Panc1 (cell line): ENCODE results near the gene HIGD1A. TPM values are rescaled to one million over a fixed set of nuclear protein-coding genes. Genes with fewer than 3 reads are reported as not detected.

ENCODE experiments used
- ATAC-seq: fragments of 200-7000 bp; cut with Tn5 transposase; 2 replicates; pipeline ENCODE4 v1.9.1; 2020; ENCODE audit warnings: mild to moderate bottlenecking, moderate library complexity
- BruUV-seq: library from RNA; stranded (reverse); fragments of 400-500 nt; replicated peaks from 2 replicates; lab custom pipeline; 2021; lab: Mats Ljungman, UMichigan
- CTCF ChIA-PET: fragments of 300-600 bp; sonication (Branson Sonifier 250); formaldehyde crosslinking; loops from one replicate; lab custom pipeline; 2022; ENCODE audit warnings: antibody characterized with exemption; lab: Charles Lee
- POLR2A ChIA-PET: fragments of 300-600 bp; sonication (Branson Sonifier 250); formaldehyde crosslinking; loops from one replicate; lab custom pipeline; 2022; ENCODE audit warnings: antibody characterized with exemption; lab: Charles Lee
- DNase-seq: peaks from one replicate; pipeline ENCODE4 v3.0.0-alpha.2; 2010; ENCODE audit warnings: low read depth, low spot score
- H3K27ac ChIP-seq: 2 replicates; pipeline ENCODE4 v1.5.1; 2011; ENCODE audit warnings: mild to moderate bottlenecking, low read length, inconsistent platforms
- H3K27me3 ChIP-seq: fragments of 200-500 bp; sonication (Bioruptor generic); 2 replicates; pipeline ENCODE4 v1.6.0; 2014; ENCODE audit warnings: low read length, inconsistent platforms; ENCODE audit not compliant: control insufficient read depth, insufficient read depth
- H3K36me3 ChIP-seq: fragments of 200-500 bp; sonication (Bioruptor generic); 2 replicates; pipeline ENCODE4 v1.5.1; 2014; ENCODE audit warnings: inconsistent platforms, mild to moderate bottlenecking, low read length, moderate library complexity; ENCODE audit not compliant: control insufficient read depth, insufficient read depth
- H3K4me1 ChIP-seq: 2 replicates; pipeline ENCODE4 v1.5.1; 2011; ENCODE audit warnings: inconsistent platforms, mild to moderate bottlenecking, low read length, moderate library complexity; ENCODE audit not compliant: control insufficient read depth, insufficient read depth
- H3K4me3 ChIP-seq, 2 experiments: 2 replicates each; pipeline ENCODE4 v1.5.1; 2011 to 2012; ENCODE audit warnings: low read depth in 2 of 2, low read length in 2 of 2, mild to moderate bottlenecking in 2 of 2, inconsistent platforms in 1 of 2, moderate library complexity in 1 of 2
- H3K9me3 ChIP-seq: fragments of 200-500 bp; sonication (Bioruptor generic); 2 replicates; pipeline ENCODE4 v1.5.1; 2014; ENCODE audit warnings: low read depth, mild to moderate bottlenecking, inconsistent platforms, low read length, moderate library complexity; ENCODE audit not compliant: control insufficient read depth, insufficient read depth
- POLR2AphosphoS5 ChIP-seq: IDR thresholded peaks from 2 replicates; pipeline ENCODE4 v1.6.1; 2012; ENCODE audit warnings: mild to moderate bottlenecking, low read depth, low read length, moderate library complexity
- SIN3A ChIP-seq: IDR thresholded peaks from 2 replicates; pipeline ENCODE4 v1.6.1; 2012; ENCODE audit warnings: low read depth, mild to moderate bottlenecking, low read length, moderate library complexity, borderline replicate concordance; ENCODE audit not compliant: insufficient read depth
- TCF7L2 ChIP-seq: IDR thresholded peaks from 2 replicates; pipeline ENCODE4 v1.6.1; 2011; ENCODE audit warnings: mild to moderate bottlenecking, low read depth, low read length, inconsistent platforms
- in situ Hi-C: cut with HindIII; loops from 2 replicates; pipeline ENCODE4 v1.10.0; 2016; ENCODE audit warnings: low sequenced_read_pairs, low pct_unique_long_range_greater_than_20kb
- intact Hi-C: fragments of 100-400 bp; cut with micrococcal nuclease; formaldehyde crosslinking; loops from one replicate; pipeline ENCODE4 v1.10.0; 2022; ENCODE audit not compliant: unreplicated experiment
- total RNA-seq: library from RNA; stranded (reverse); gene quantifications from one replicate; pipeline ENCODE4 v1.2.1, GENCODE V29; 2021; ENCODE audit not compliant: unreplicated experiment
- TF ChIP-seq, protein P1 (sequence below): fragments of 450-650 bp; IDR thresholded peaks from 2 replicates; pipeline ENCODE4 v1.5.1; 2017; ENCODE audit warnings: mild to moderate bottlenecking
- TF ChIP-seq, protein P2 (sequence below), 2 experiments: IDR thresholded peaks; 2 replicates each; pipeline ENCODE4 v1.6.1; 2011 to 2012; ENCODE audit warnings: low read depth in 2 of 2, control low read depth in 1 of 2, low read length in 1 of 2, mild to moderate bottlenecking in 1 of 2, moderate library complexity in 1 of 2; ENCODE audit not compliant: insufficient read depth in 1 of 2

The HIGD1A gene
- total RNA-seq, 1 experiment from 2014 or later, result 74.6 TPM

DNA sequence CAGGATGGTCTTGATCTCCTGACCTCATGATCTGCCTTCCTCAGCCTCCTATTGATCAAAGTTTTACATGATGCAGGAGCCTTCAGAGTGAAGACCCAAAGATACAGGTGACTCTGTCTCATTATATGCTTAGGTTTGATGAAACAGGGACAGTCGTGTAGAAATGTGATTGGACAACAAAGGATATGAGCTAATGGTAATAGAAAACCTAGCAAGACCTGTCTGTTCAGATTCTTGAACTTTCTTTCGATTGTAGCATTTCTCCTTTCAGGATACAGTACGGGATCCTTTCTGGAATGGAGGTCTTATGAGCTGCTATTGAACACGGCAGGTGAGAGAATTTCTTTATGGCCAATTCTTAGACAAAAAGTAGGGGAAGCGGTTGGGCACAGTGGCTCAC lies 4.9 kb upstream of the HIGD1A start, which contains the start of gene ACKR2:
Gene ACKR2, plus strand, starts transcription at position 244 of the 400 bp plus-strand sequence. CDS start 55,058 bp downstream, outside the sequence.
- CTCF ChIA-PET, result no interaction called here
- ATAC-seq, result no peak
- Histone ChIP-seq H3K9me3 (no peaks in the 10 kb centered on the region), H3K27me3 (no peaks in the 10 kb centered on the region; the same call in 1 of the 2 replicates), H3K4me3 (no peak within 1 kb of the TSS), H3K36me3 (no peaks in the 10 kb centered on the region; the same call in 1 of the 2 replicates), H3K4me1 (no peaks in the 10 kb centered on the region; the same call in 1 of the 2 replicates), H3K27ac (no peak within 1 kb of the TSS)
- in situ Hi-C loops, result no loop called here
- TF ChIP-seq, protein P1, sequence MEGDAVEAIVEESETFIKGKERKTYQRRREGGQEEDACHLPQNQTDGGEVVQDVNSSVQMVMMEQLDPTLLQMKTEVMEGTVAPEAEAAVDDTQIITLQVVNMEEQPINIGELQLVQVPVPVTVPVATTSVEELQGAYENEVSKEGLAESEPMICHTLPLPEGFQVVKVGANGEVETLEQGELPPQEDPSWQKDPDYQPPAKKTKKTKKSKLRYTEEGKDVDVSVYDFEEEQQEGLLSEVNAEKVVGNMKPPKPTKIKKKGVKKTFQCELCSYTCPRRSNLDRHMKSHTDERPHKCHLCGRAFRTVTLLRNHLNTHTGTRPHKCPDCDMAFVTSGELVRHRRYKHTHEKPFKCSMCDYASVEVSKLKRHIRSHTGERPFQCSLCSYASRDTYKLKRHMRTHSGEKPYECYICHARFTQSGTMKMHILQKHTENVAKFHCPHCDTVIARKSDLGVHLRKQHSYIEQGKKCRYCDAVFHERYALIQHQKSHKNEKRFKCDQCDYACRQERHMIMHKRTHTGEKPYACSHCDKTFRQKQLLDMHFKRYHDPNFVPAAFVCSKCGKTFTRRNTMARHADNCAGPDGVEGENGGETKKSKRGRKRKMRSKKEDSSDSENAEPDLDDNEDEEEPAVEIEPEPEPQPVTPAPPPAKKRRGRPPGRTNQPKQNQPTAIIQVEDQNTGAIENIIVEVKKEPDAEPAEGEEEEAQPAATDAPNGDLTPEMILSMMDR, result no peak
- TF ChIP-seq SIN3A (no peak), TCF7L2 (no peak)
- TF ChIP-seq, protein P2, sequence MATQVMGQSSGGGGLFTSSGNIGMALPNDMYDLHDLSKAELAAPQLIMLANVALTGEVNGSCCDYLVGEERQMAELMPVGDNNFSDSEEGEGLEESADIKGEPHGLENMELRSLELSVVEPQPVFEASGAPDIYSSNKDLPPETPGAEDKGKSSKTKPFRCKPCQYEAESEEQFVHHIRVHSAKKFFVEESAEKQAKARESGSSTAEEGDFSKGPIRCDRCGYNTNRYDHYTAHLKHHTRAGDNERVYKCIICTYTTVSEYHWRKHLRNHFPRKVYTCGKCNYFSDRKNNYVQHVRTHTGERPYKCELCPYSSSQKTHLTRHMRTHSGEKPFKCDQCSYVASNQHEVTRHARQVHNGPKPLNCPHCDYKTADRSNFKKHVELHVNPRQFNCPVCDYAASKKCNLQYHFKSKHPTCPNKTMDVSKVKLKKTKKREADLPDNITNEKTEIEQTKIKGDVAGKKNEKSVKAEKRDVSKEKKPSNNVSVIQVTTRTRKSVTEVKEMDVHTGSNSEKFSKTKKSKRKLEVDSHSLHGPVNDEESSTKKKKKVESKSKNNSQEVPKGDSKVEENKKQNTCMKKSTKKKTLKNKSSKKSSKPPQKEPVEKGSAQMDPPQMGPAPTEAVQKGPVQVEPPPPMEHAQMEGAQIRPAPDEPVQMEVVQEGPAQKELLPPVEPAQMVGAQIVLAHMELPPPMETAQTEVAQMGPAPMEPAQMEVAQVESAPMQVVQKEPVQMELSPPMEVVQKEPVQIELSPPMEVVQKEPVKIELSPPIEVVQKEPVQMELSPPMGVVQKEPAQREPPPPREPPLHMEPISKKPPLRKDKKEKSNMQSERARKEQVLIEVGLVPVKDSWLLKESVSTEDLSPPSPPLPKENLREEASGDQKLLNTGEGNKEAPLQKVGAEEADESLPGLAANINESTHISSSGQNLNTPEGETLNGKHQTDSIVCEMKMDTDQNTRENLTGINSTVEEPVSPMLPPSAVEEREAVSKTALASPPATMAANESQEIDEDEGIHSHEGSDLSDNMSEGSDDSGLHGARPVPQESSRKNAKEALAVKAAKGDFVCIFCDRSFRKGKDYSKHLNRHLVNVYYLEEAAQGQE (IDR thresholded peaks at IDR 0.05; ENCODE audit: insufficient read depth in 1 of 2, low read depth in 2 of 2, low read length in 1 of 2), result no peak
- intact Hi-C loops, result no loop called here
- DNase-seq, result no peak
- POLR2A ChIA-PET, result no interaction called here
- BruUV-seq, result no TSS peak

DNA sequence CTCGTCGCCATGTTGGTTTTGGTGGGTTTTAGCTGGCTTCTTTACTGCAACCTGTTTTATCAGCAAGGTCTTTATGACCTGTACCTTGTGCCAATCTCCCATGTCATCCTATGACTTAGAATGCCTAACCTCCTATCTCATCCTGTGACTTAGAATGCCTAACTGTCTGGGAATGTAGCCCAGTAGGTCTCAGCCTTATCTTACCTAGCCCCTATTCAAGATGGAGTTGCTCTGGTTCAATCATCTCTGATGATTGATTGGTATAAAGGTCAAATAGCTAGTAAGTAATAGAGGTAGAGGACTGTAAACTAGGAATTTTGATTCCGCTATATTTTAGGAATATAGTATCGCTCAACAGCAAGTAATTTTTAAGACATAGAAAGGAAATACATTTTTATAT lies 3.6 kb upstream of the HIGD1A start:
- POLR2A ChIA-PET, result no interaction called here
- intact Hi-C loops, result no loop called here
- no peaks in the 10 kb centered on the region; the same call in 1 of the 2 replicates for H3K27me3 ChIP-seq
- no peaks in the 10 kb centered on the region; the same call in 1 of the 2 replicates for H3K4me1 ChIP-seq
- ATAC-seq (no peak), DNase-seq (no peak)
- TF ChIP-seq, protein P2 (IDR thresholded peaks at IDR 0.05; ENCODE audit: insufficient read depth in 1 of 2, low read depth in 2 of 2, low read length in 1 of 2), result no peak
- TF ChIP-seq, protein P1, result no peak
- TF ChIP-seq SIN3A (no peak), TCF7L2 (no peak), POLR2AphosphoS5 (no peak)
- no peak overlapping the region for H3K4me3 ChIP-seq
- H3K27ac ChIP-seq, result no peak overlapping the region
- CTCF ChIA-PET, result interaction anchor here (0.5 kb wide), 1 partner anchor 783 kb away, joined by 3 read pairs; no protein-coding TSS in a partner anchor
- BruUV-seq, result no TSS peak
- in situ Hi-C loops, result no loop called here
- H3K9me3 ChIP-seq, result no peaks in the 10 kb centered on the region
- H3K36me3 ChIP-seq, result peaks cover 9% of the 10 kb centered on the region; the same call in 1 of the 2 replicates
